GM18519 (cell line): ENCODE measurements around the gene MBTD1.
"Not testable (repeated sequence)": the region's sequence is repeated elsewhere in the genome, so short reads cannot be mapped to it uniquely, and the experiment has no call there.

Experiments
- ATAC-seq: cut with Tn5 transposase; IDR thresholded peaks from one replicate; pipeline ENCODE4 v1.9.1; 2021; ENCODE audit warnings: mild to moderate bottlenecking, moderate library complexity; ENCODE audit not compliant: unreplicated experiment, low FRiP score

Gene MBTD1

GRCh38 chr17:51256101-51256500, 3.7 kb downstream of the MBTD1 start:
- ATAC-seq, result no peak

GRCh38 chr17:51255673-51256072, 4.2 kb downstream of the MBTD1 start:
- ATAC-seq, result no peak

- no peak for ATAC-seq
These were observed 8.8 kb downstream of the MBTD1 start for GRCh38 chr17:51251010-51251409.

- ATAC-seq, result no peak
These were observed 9.5 kb downstream of the MBTD1 start for GRCh38 chr17:51250314-51250840.

GRCh38 chr17:51245535-51245934, 14.3 kb downstream of the MBTD1 start:
- no peak for ATAC-seq

- ATAC-seq, result no peak
These were observed 15.8 kb downstream of the MBTD1 start for GRCh38 chr17:51244041-51244440.

- ATAC-seq, result no peak
These were observed 19.6 kb downstream of the MBTD1 start for GRCh38 chr17:51240275-51240674.

- ATAC-seq, result peak; percentile 88
These were observed 21.5 kb downstream of the MBTD1 start for GRCh38 chr17:51238255-51238887.

- ATAC-seq, result no peak
These were observed 25.7 kb downstream of the MBTD1 start for GRCh38 chr17:51234162-51234561.

GRCh38 chr17:51231999-51232398, 27.9 kb downstream of the MBTD1 start:
- ATAC-seq, result no peak

GRCh38 chr17:51230306-51230705, 29.5 kb downstream of the MBTD1 start:
- ATAC-seq, result no peak

- ATAC-seq, result no peak
These were observed 30.0 kb downstream of the MBTD1 start for GRCh38 chr17:51229889-51230288.

GRCh38 chr17:51228161-51228560, 31.7 kb downstream of the MBTD1 start:
- no peak for ATAC-seq

GRCh38 chr17:51225523-51225922, 34.3 kb downstream of the MBTD1 start:
- ATAC-seq, result not testable (repeated sequence)

- no peak for ATAC-seq
These were observed 35.2 kb downstream of the MBTD1 start for GRCh38 chr17:51224402-51225262.

GRCh38 chr17:51221322-51221721, 38.5 kb downstream of the MBTD1 start:
- ATAC-seq, result no peak

GRCh38 chr17:51217946-51218345, 41.9 kb downstream of the MBTD1 start:
- ATAC-seq, result no peak

- ATAC-seq, result no peak
These were observed 44.9 kb downstream of the MBTD1 start for GRCh38 chr17:51214920-51215319.

GRCh38 chr17:51203838-51204237, 56.0 kb downstream of the MBTD1 start:
- ATAC-seq, result no peak

GRCh38 chr17:51200846-51201245, 59.0 kb downstream of the MBTD1 start:
- no peak for ATAC-seq

- no peak for ATAC-seq
These were observed 59.6 kb downstream of the MBTD1 start for GRCh38 chr17:51200295-51200694.

GRCh38 chr17:51197754-51198153, 62.1 kb downstream of the MBTD1 start:
- ATAC-seq, result no peak
